DND-41 (cell line): ENCODE results near the gene NFIB.

Source experiments
- ATAC-seq: fragments of 200-7000 bp; cut with Tn5 transposase; 3 replicates; pipeline ENCODE4 v1.9.1; 2021; ENCODE audit warnings: low read depth; ENCODE audit not compliant: insufficient read depth
- DNase-seq: peaks from one replicate; pipeline ENCODE4 v3.0.0-alpha.2; 2020
- H2AFZ ChIP-seq: 2 replicates; pipeline ENCODE4 v1.6.0; 2012; ENCODE audit warnings: low read depth, low read length
- H3K27ac ChIP-seq: 2 replicates; pipeline ENCODE4 v1.5.1; 2012; ENCODE audit warnings: low read length, inconsistent platforms
- H3K27me3 ChIP-seq: fragments of 200-600 bp; sonication (generic); 2 replicates; pipeline ENCODE4 v1.6.0; 2012; ENCODE audit warnings: low read length, mild to moderate bottlenecking, inconsistent platforms; ENCODE audit not compliant: insufficient read depth, poor library complexity
- H3K36me3 ChIP-seq: 2 replicates; pipeline ENCODE4 v1.5.1; 2012; ENCODE audit warnings: low read length, inconsistent platforms; ENCODE audit not compliant: insufficient read depth
- H3K4me1 ChIP-seq: 2 replicates; pipeline ENCODE4 v1.5.1; 2012; ENCODE audit warnings: mild to moderate bottlenecking, low read length; ENCODE audit not compliant: insufficient read depth
- H3K4me2 ChIP-seq: 2 replicates; pipeline ENCODE4 v1.6.0; 2012; ENCODE audit warnings: mild to moderate bottlenecking, moderate library complexity, low read length, inconsistent platforms; ENCODE audit not compliant: insufficient read depth
- H3K4me3 ChIP-seq, 2 experiments: fragments of 200-600 bp in 1 of 2; shearing (Covaris generic) in 1 of 2; 2 replicates each; pipeline ENCODE4 v1.5.1; 2012 to 2016; ENCODE audit warnings: inconsistent platforms in 2 of 2, low read length in 2 of 2, mild to moderate bottlenecking in 2 of 2, low read depth in 1 of 2, moderate library complexity in 1 of 2
- H3K79me2 ChIP-seq: 2 replicates; pipeline ENCODE4 v1.6.0; 2012; ENCODE audit warnings: low read length, inconsistent platforms; ENCODE audit not compliant: insufficient read depth
- H3K9ac ChIP-seq: 2 replicates; pipeline ENCODE4 v1.6.0; 2012; ENCODE audit warnings: low read depth, mild to moderate bottlenecking, inconsistent platforms, low read length, moderate library complexity
- H3K9me3 ChIP-seq: 2 replicates; pipeline ENCODE4 v1.5.1; 2012; ENCODE audit warnings: low read length, moderate library complexity, mild to moderate bottlenecking, inconsistent platforms; ENCODE audit not compliant: insufficient read depth, severe bottlenecking
- H4K20me1 ChIP-seq: 2 replicates; pipeline ENCODE4 v1.6.0; 2012; ENCODE audit warnings: low read length; ENCODE audit not compliant: insufficient read depth
- CTCF ChIP-seq: IDR thresholded peaks from 2 replicates; pipeline ENCODE4 v1.5.1; 2012; ENCODE audit warnings: borderline replicate concordance, low read length, moderate library complexity, mild to moderate bottlenecking; ENCODE audit not compliant: poor library complexity, severe bottlenecking; ENCODE audit errors: extremely low read depth
- EZH2 ChIP-seq: IDR thresholded peaks from 3 replicates; pipeline ENCODE4 v1.6.1; 2012; ENCODE audit warnings: borderline replicate concordance, low read depth, mild to moderate bottlenecking, moderate library complexity, low read length, inconsistent platforms; ENCODE audit not compliant: severe bottlenecking

The NFIB gene

GRCh38 chr9:14340994-14341393, 27.1 kb upstream of the NFIB start:
- no peak overlapping the region for H3K9ac ChIP-seq
- H3K9me3 ChIP-seq = no peaks in the 10 kb centered on the region
- no peak overlapping the region for H3K4me3 ChIP-seq
- no peak for ATAC-seq
- H2AFZ ChIP-seq = no peak overlapping the region
- H3K79me2 ChIP-seq = no peaks in the 10 kb centered on the region
- no peak overlapping the region for H3K27ac ChIP-seq
- H3K36me3 ChIP-seq = no peaks in the 10 kb centered on the region
- no peak for DNase-seq
- no peak for TF ChIP-seq EZH2
- no peak for TF ChIP-seq CTCF
- H4K20me1 ChIP-seq = no peaks in the 10 kb centered on the region
- H3K4me1 ChIP-seq = no peaks in the 10 kb centered on the region
- no peaks in the 10 kb centered on the region for H3K27me3 ChIP-seq
- H3K4me2 ChIP-seq = no peak overlapping the region

- no peaks in the 10 kb centered on the region for H3K4me1 ChIP-seq
- DNase-seq (no peak), ATAC-seq (no peak)
- H4K20me1 ChIP-seq = no peaks in the 10 kb centered on the region
- H2AFZ ChIP-seq = no peak overlapping the region
- H3K36me3 ChIP-seq = no peaks in the 10 kb centered on the region
- no peaks in the 10 kb centered on the region for H3K27me3 ChIP-seq
- no peaks in the 10 kb centered on the region for H3K79me2 ChIP-seq
- H3K4me3 ChIP-seq = no peak overlapping the region
- no peaks in the 10 kb centered on the region for H3K9me3 ChIP-seq
- H3K4me2 ChIP-seq = no peak overlapping the region
- H3K27ac ChIP-seq = no peak overlapping the region
- TF ChIP-seq CTCF (no peak), EZH2 (no peak)
- H3K9ac ChIP-seq = no peak overlapping the region
Measured at GRCh38 chr9:14340219-14340873, 26.4 kb upstream of the NFIB start.

GRCh38 chr9:14339746-14340145, 25.8 kb upstream of the NFIB start:
- no peaks in the 10 kb centered on the region for H3K27me3 ChIP-seq
- no peaks in the 10 kb centered on the region for H3K4me1 ChIP-seq
- H3K27ac ChIP-seq = no peak overlapping the region
- TF ChIP-seq EZH2 (no peak), CTCF (no peak)
- H4K20me1 ChIP-seq = no peaks in the 10 kb centered on the region
- ATAC-seq (no peak), DNase-seq (no peak)
- no peak overlapping the region for H3K4me2 ChIP-seq
- no peak overlapping the region for H3K4me3 ChIP-seq
- H3K9ac ChIP-seq = no peak overlapping the region
- no peaks in the 10 kb centered on the region for H3K79me2 ChIP-seq
- no peaks in the 10 kb centered on the region for H3K36me3 ChIP-seq
- H2AFZ ChIP-seq = no peak overlapping the region
- H3K9me3 ChIP-seq = no peaks in the 10 kb centered on the region
